Measurements from ENCODE around the gene DNER.

DNA sequence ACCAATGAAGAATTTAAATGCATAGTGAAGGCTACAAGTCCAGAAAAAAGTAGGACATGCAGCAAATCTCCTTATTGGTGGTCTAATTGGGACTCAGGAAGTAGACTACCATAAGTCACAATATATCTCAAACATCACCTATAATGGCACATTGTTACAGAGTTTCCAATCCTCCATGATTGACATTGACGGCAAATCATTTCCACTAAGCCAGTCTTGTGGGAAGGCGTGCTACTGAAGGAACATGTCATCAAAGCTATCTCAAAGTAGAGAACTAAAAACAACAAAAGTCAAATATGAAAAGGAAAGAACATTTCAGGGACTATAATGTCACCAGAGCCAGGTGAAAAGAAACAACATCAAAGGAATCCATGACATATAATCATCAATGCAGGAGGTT is 276.9 kb downstream of the DNER start:
- TF ChIP-seq, protein P1, sequence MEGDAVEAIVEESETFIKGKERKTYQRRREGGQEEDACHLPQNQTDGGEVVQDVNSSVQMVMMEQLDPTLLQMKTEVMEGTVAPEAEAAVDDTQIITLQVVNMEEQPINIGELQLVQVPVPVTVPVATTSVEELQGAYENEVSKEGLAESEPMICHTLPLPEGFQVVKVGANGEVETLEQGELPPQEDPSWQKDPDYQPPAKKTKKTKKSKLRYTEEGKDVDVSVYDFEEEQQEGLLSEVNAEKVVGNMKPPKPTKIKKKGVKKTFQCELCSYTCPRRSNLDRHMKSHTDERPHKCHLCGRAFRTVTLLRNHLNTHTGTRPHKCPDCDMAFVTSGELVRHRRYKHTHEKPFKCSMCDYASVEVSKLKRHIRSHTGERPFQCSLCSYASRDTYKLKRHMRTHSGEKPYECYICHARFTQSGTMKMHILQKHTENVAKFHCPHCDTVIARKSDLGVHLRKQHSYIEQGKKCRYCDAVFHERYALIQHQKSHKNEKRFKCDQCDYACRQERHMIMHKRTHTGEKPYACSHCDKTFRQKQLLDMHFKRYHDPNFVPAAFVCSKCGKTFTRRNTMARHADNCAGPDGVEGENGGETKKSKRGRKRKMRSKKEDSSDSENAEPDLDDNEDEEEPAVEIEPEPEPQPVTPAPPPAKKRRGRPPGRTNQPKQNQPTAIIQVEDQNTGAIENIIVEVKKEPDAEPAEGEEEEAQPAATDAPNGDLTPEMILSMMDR (IDR thresholded peaks at IDR 0.05), result no peak
- no peak for TF ChIP-seq POLR2A (IDR thresholded peaks at IDR 0.05)

Measured in breast epithelium (tissue), 3 donors.